Bronchus fibroblast of lung (primary cell): ENCODE data around the gene CNTNAP5. TPM values are rescaled to one million over a fixed set of nuclear protein-coding genes. Genes with fewer than 3 reads are reported as not detected.

Experiments
- total RNA-seq: library from RNA; depleted of rRNA; stranded (reverse); fragments of >200 nt; gene quantifications from 2 replicates; pipeline ENCODE4 v1.2.3, GENCODE V29; 2015

CNTNAP5 gene
- total RNA-seq = not detected in 2 replicates

GRCh38 chr2:124025171-124025580 lies at the start of gene CNTNAP5:
Gene CNTNAP5 (plus strand): TSS chr2:124025287. CDS start chr2:124025651, 364 bp downstream.

